ENCODE data around the gene FBLN1.
"Not testable (repeated sequence)": the region's sequence is repeated elsewhere in the genome, so short reads cannot be mapped to it uniquely, and the experiment has no call there.

Gene FBLN1

DNA sequence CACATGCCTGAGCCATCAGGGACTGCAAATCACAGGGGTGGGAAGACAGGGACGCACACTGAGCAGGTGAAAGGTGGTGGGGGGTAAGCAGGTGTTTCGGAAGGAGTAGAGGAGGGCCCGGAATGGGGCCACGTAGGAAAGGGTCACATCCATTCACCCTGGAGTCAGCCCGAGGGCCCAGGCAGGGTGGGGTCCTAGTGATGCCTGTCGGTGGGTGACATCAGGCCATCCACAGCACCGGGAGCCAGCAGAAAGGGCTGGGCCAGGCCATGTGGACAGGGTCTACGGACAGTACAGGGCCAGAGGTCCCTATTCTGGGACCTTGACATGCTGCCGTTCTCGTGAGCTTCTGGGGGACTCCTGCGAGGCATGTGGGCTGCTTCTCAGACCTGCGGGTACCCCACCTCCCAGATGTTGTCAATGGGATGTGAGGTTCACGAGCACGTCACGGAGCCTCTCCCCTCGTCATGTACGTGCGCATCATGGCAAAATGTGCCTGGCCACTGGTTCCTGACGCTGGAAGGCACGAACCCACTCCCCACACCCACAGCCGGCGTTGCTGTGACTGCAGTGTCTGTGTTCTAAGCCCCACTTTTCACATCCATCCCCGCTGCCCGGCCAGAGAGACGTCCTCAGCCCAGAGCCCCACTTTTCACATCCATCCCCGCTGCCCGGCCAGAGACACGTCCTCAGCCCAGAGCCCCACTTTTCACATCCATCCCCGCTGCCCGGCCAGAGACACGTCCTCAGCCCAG lies 84.1 kb downstream of the FBLN1 start:
- no peak for ATAC-seq

DNA sequence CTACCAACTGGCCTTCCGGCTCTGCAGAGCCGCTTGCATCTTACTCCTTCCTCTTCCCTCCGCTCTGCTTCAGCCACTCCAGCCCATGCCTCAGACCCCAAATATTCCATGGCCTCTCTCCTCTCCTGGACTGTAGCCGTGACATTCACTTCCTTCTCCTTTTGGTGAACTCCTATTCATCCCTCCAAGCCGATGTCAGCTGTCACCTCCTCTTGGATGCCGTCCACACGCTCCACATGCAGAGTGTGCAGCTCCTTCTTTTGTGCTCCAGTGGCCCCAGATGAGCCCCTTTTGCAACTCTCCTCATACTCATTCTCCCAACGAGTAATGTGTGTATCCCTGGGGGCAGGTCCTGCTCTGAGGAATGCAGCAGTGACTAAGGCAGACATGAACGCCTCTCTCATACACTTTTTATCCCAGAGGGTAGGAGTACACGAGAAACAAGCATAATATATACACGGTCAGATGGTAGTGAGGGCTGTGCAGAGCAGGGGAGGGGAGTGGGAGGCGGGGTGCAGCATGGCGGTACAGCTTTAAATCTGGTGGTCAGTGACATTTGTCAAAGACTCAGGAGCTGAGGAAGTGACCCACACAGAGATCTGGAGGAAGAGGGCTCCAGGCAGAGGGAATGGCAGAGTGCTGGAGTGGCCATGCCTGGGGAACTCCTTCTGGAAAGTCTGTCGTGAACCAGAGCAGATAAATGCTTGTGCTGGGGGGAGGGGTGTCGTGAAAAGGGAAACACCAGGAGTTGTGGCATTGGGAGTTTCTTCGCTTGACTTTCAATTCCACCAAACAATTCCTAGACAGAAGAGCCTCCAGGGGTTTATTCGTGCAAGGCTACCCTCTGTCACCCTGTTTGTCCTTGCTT lies 85.2 kb downstream of the FBLN1 start:
- no peak for ATAC-seq

DNA sequence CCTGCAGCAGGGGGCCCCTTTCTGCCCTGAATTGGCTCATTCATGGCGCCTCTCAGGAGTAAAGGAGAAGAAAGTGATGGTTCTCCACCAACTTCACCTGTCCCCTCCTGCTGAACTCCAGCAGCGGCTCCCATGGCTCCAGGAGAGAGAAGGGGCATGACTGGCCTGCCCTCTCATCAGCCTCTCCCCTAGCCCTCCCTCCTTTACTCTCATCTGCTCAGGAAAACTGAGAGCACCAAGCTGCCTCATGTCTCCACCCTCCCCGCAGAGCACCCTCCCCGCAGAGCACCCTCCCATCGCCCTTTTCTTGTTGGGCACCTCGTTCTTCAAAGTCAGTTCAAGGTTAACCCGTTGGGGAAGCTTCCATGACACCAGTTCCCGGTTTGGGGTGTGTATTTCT lies 86.9 kb downstream of the FBLN1 start:
- no peak for ATAC-seq

DNA sequence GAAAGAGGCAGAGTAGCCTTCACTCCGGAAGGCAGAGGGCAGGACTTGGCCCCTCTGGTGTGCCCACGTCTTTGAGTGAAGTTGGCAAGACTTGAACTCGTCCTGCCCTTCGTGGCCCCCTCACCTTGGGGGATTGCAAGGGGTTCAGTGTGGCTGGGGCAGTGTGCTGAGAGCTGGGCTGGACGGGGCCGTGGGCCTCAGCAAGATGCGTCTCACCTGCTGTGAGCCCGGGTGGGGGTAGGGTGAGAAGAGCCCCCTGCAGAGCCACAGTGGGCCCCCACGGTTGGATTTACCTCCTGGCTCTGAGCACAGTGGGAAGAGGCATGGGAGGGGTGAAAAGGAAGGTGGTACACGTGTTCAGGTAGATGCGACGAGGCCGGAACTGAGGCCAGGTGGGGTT lies 87.6 kb downstream of the FBLN1 start:
- ATAC-seq, result no peak

DNA sequence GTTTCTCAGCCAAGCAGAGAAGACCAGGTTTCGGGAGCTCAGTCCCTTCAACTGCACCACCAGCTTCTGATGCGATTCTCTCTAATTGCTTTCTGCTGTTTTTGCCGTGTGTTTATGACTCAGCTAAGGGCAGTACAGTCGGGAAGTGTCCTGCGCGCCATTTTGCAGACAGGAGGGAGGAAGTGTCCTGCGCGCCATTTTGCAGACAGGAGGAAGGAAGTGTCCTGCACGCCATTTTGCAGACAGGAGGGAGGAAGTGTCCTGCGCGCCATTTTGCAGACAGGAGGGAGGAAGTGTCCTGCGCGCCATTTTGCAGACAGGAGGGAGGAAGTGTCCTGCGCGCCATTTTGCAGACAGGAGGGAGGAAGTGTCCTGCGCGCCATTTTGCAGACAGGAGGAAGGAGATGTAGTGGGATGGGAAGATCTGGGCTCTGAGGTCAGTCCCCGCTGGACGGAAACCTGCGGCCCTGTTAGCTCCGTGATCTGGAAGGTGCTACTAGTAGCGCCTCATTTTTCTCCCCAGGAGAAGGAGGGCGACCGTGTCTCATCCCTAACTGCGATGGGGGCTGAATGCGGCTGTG lies 89.0 kb downstream of the FBLN1 start:
- ATAC-seq, result not testable (repeated sequence)

DNA sequence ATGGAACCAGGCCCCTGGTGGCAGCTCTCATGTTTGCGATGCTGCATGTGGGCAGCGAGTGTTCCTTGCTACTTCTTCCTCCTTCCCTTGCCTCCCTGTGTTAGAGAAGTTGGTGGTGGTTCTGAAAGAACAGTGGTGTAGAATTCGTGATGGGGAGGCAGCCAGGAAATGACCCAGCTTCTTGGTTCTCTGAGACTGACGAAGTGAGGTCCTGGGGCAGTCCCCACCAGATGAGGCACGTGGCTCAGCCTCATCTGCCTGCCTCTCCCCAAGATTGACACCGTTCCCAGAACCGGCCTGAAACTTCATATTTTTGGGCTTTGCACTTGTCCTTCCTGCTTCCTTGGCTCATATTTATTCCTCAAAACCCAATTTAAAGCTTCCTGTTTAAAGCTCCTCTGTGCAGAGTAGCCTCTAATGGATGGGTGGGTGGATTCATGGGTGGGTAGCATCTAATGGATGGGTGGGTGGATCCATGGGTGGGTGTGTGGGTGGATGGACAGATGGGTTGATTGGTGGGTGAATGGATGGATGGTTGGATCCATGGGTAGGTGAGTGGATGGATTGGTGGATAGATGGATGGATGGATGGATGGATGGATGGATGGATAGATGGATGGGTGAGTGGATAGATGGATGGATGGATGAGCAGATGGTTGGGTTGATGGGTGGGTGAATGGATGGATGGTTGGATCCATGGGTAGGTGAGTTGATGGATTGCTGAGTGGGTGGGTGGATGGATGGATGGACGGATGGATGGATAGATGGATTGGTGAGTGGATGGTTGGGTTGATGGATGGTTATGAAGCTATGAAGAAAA lies 91.6 kb downstream of the FBLN1 start:
- ATAC-seq, result no peak

DNA sequence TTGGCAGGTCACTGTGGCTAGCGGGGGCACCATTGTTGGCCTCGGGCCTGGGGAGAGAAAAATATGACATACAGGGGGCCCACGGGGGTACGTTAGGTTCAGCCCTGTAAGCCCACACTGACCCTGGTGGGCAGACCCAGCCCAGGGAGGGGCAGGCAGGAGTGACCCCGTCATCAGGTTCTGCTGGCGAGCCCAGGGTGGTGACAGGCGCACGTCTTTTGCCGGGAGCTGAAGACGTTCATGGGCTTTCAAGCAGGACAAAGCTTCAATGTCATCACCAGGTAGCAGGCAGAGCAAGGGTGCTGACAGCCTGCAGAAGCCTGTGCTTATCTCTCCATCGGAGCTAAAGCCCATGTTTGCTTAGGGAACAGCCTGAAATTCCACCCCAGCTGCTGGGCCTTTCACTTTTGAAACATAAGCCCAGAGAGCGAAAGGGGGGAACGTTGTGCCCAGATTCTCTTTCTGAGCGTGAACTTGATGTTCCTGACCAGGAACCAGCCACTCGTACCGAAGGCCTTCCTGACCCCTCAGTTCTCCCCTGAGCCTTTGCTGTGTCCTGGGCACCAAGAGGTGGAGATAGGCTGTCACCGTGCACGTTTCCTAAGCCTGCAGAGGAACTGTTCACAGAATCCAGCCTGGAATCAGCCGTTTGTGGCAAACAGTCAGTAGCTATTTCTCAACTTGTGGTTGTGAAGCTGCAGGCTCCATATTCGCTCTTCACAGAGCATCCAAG lies 94.9 kb downstream of the FBLN1 start:
- ATAC-seq, result no peak

DNA sequence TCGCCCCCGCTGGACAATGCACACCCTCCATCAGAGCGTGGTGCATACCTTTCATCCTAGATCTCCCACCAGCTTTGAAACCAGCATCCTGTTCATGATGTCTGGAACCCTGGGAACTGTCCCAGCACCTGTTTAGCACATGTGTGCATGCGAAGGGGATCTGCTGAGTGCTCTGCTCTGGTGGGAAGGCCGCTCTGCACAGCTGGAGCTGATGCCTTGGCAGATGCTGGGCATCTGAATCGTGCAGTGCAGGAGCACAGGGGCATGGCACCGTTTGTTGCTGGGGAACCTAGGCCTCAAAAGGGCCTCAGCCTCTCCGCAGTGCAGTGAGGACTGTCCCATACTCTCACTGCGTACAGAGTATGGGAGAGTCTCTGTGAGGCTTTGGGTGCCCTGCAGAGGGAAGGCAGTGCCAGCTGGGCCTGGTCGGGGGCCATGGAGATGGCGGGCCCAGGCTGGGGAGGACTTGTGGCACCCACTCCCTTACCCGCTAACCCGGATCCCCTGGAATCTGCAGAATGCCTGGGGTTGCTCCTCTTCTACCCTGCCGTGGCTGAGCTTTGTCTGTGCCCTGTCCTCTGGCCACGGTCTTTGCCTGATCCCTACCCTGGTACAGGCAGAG lies 96.0 kb downstream of the FBLN1 start:
- no peak for ATAC-seq

DNA sequence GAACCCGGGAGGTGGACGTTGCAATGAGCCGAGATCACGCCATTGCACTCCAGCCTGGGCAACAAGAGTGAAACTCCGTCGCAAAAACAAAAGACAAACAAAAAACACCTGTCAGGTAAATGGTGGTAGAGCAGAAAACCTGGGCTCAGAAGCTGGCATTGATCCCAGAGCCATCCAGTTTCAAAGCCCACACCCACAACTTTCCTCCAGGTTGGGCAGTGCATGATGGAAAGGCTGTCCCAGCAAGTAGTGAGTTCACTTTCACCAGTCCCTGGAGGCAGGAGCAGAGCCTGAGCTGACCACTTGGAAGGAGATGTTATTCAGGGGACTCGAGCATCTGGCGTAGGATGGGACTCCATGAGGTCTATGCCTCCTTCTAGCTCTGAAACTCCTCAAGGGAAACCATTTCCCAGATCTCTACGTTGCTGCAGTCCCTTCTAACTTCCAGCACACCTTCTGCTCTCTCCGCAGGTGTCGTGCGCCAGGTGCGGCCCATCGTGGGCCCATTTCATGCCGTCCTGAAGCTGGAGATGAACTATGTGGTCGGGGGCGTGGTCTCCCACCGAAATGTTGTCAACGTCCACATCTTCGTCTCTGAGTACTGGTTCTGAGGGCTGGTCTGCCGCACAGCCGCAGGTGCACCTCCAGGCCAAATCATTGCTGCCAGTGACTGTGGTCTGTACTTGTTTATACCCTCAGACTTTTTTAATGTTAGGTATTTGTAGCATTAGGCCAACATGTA lies 97.3 kb downstream of the FBLN1 start:
- no peak for ATAC-seq

DNA sequence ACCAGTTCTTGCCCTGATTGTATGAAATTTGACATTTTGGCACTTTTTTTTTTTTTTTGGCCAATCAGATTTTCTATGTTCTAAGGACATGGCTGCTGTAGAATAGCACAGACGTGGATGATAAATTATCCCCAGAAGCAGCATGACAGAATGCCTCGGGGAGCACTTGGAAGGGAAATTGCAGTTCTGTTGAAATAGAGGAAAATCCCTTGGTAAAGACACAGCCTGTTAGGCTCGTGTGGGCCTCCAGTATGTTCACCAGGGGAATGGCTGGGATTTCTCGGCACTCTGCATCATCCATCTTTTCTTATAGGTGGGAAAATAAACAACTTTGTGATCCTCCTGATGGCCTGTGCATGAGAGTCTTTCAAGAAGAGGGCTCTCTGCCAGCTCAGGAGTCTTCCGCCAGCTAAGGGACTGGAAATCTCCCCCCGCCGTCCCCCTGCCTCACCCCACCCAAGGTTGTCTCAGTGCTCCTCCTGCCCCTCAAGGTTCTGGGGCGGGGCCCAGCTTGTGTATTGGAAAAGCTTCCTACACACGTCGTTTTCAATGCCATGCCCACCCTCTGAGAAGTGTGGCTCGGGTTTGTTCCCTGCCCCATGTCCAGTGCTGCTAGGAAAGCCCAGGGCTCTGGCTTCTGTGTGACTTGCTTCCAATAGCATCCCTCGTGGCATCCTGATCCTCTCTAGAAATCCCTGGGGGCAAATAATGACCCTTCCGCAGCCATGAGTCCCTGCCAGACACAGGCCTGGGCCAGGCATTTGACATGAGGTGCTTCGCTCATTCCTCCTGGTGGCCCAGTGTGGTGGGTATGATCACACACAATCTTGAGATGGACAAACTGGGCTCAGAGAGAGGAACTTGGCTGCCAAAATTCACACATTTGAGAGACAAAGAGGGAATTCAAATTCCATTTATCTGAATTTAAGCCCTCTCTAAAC lies 98.4 kb downstream of the FBLN1 start:
- ATAC-seq, result no peak

DNA sequence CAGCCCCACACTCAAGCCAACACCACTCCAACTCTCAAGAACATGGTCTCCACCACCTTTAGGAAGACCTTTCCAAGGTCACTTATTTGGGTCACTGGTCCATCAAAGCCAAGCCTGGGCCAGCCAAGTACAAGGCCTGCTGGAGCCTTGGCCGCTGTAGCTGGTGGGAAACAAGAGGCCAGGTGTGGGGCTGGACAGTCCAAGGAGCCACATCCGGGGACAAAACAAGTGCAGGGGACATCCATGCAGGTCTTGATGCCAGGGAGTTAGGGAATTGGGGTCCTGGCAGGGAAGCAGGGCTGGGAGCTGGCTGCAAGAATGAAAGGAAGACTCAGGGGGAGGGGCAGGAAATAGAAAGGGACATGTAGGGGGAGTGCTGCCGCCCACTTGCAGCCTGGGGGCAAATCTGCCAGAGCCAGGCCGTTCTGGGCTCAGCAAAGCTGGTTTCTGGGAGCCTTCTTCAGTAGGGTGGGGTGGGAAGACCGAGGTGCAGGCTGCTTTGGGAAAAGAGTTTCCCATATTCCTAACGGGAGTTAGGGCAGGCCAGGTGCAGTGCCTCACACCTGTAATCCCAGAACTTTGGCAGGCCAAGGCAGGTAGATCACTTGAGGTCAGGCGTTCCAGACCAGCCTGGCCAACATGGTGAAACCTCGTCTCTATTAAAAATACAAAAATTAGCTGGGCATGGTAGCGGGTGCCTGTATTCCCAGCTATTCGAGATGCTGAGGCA lies 99.5 kb downstream of the FBLN1 start:
- ATAC-seq, result no peak

DNA sequence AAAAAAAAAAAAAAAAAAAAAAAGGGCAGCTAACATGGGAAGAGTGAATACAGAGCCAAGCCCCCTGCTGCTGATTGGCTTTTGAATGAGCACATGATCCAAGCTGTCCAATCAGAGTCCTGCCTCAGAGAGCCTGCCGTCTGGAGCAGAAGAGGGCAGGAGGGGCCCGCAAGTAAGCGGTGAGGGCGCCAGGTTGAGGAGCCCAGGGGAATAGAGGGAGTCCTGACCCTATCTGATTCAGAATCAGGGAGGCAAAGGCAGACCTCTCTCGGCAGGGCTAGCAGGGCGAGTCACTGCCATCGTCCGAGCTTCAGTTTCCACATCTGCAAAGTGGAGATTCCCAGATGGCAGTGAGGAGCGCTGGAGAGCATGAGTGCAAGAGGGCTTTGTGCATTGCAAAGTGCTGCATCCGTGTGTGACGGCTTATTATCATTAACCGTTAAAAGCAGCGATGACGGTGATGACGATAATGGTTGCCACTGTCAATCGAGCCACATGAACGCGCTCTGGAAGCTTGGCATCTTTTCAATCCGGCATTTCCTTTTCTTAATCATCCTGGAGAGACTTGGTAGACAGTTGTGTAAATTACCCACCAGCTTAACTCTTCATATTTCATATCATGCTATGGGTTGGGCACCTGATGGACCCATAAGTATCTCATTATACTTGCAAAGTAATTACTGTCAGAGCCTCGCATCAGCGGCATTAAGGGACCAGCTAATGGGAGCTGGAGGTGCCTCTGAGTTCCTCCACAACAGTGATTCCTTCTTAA lies 100.3 kb downstream of the FBLN1 start:
- ATAC-seq, result no peak

DNA sequence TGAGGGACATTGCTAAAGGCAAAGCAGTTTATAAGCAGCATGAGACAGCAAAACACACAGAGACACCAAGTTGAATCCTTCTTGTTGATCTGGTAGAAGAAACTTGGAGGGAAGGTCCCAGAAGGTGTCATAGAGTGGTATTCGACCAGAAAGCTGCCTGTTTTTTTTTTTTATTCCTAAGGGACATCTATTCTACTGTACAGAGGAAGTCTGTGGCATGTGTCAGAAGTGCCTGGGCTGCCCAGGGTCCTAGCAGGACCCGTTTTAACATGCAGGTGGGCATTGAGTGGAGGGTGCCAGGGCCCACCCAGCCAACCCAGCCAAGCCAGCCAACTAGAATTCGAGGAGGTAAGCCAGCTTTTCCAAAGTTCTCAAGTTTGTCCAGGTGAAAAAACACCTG lies 100.9 kb downstream of the FBLN1 start:
- no peak for ATAC-seq

DNA sequence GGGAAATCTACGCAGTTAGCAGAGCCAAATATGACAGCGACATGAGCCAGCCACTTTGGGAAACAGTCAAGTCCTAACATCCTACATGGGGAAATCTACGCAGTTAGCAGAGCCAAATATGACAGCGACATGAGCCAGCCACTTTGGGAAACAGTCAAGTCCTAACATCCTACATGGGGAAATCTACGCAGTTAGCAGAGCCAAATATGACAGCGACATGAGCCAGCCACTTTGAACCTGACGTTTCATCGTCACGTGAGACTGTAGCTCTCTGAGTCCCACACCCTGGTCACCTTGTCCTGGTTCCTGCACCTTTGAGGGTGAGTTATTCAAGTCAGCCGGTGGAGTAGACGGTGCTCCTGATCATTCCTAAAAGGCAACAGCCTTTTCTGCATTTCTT lies 105.4 kb downstream of the FBLN1 start:
- ATAC-seq, result not testable (repeated sequence)

DNA sequence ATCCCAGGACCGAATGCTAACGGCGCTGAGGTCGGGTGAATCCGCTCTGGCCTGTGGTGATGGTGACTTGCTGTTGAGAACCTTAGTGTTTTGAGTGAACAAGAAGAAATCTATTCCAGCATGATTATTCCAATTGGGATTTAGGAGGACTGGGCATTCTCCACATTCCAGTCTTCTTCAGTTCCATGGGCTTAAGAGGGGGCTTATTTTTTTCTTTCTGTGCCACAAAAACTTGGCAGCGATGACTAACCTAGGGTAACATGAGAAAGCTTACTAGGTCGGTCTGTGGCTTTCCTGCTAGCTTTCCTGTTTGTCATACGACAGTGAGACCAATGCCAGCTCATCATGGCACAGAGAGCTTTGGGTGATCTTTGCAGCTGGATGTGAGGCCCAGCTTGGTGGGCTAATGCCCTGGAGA lies 106.1 kb downstream of the FBLN1 start:
- peak in 1 of 2 donors; percentile 66 for ATAC-seq

DNA sequence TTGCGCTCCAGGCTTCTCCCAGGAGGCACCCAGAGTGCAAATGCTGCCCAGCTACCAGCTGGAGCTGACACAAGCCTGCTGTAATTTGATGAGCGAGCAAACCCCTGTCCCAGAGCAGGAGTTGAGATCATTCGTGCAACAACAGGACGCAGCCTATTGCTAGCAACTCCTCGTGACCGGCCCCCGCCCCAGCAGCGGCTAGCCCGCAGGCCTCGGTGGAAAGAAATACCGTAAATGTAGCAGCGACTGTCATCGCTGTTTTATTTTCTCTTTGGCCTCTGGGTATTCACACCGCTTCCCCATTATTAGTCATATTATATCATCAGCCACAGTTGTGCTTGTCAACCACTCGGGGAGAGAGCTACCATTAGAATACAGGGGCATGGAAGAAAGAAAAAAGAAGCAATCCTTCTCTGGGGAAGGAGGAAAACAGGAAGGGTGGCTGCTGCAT lies 109.8 kb downstream of the FBLN1 start:
- peak; percentile 63 to 75 for ATAC-seq

DNA sequence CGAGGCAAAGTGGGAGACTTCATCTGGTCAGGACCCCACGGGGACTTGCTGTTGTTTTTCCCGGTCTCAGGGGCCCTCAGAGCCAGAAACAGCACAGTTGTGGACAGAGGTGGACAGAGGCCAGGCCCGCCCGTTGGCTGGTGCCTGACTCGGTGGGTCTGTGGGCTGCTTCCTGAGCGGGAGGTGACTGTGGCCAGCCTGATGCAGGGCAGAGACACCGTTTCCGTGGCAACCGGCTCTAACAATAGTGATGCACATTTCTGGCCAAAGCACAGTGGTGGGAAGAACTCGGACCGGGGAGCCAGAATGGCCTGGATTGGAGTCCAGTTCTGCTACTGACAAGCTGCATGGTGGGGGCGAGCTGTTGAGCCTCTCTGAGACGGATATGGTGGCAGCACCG lies 110.3 kb downstream of the FBLN1 start:
- no peak for ATAC-seq

DNA sequence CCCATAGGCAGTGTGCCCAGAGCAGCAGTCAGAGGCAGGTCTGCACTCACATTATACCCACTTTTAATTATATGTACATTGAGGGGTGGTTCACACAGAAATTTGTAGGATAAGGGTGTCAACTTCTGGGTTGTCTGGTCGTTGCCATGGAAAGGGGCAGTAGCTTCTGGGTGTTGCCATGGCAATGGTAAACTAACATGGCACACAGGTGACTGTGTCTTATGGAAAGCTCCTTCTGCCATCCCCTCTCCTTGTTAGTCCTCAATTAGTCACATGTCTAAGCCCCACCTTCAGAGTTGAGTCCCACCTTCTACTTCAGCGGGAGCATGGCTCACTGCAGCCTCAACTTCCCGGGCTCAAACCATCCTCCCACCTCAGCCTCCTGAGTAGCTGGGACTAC lies 112.7 kb downstream of the FBLN1 start:
- no peak for ATAC-seq

All from activated CD4-positive, CD25-positive, alpha-beta regulatory T cell treated with anti-CD3 and anti-CD28 coated beads, Interleukin-2, amount 50 U/mL, for 24 hours (primary cell).